ENCODE data around the gene RPUSD1.
"Not testable (repeated sequence)": the region's sequence is repeated elsewhere in the genome, so short reads cannot be mapped to it uniquely, and the experiment has no call there.

Gene RPUSD1

GRCh38 chr16:778447-778846 lies 9.7 kb downstream of the RPUSD1 start:
- no peak for TF ChIP-seq CTCF (IDR thresholded peaks at IDR 0.05; ENCODE audit: borderline replicate concordance, insufficient read depth, low read depth, low read length)
- H3K4me3 ChIP-seq (ENCODE audit: low read depth, low read length): no peak overlapping the region

GRCh38 chr16:777826-778225 lies 10.4 kb downstream of the RPUSD1 start:
- no peak overlapping the region for H3K4me3 ChIP-seq (ENCODE audit: low read depth, low read length)
- TF ChIP-seq CTCF (IDR thresholded peaks at IDR 0.05; ENCODE audit: borderline replicate concordance, insufficient read depth, low read depth, low read length): no peak

GRCh38 chr16:776824-777223 lies 11.4 kb downstream of the RPUSD1 start:
- TF ChIP-seq CTCF (IDR thresholded peaks at IDR 0.05; ENCODE audit: borderline replicate concordance, insufficient read depth, low read depth, low read length): no peak
- no peak overlapping the region for H3K4me3 ChIP-seq (ENCODE audit: low read depth, low read length)

- not testable (repeated sequence) for H3K4me3 ChIP-seq (ENCODE audit: low read depth, low read length)
Measured at GRCh38 chr16:776298-776697, 11.9 kb downstream of the RPUSD1 start.

- no peak overlapping the region for H3K4me3 ChIP-seq (ENCODE audit: low read depth, low read length)
Measured at GRCh38 chr16:775236-775796, 12.9 kb downstream of the RPUSD1 start.

GRCh38 chr16:774086-775001 lies 13.8 kb downstream of the RPUSD1 start:
- no peak overlapping the region for H3K4me3 ChIP-seq (ENCODE audit: low read depth, low read length)
- TF ChIP-seq CTCF (IDR thresholded peaks at IDR 0.05; ENCODE audit: borderline replicate concordance, insufficient read depth, low read depth, low read length): no peak

More at GRCh38 chr16:775236-775796, 12.9 kb downstream of the RPUSD1 start:
- no peak for TF ChIP-seq CTCF (IDR thresholded peaks at IDR 0.05; ENCODE audit: borderline replicate concordance, insufficient read depth, low read depth, low read length)

- no peak overlapping the region for H3K4me3 ChIP-seq (ENCODE audit: low read depth, low read length)
- no peak for TF ChIP-seq CTCF (IDR thresholded peaks at IDR 0.05; ENCODE audit: borderline replicate concordance, insufficient read depth, low read depth, low read length)
Measured at GRCh38 chr16:772959-773358, 15.2 kb downstream of the RPUSD1 start.

Measured in GM12875 (cell line).